H1 (cell line): ENCODE measurements around the gene GCK. TPM values are rescaled to one million over a fixed set of nuclear protein-coding genes. Genes with fewer than 3 reads are reported as not detected.

Source experiments
- CTCF ChIA-PET: fragments of 300-600 bp; sonication (Branson Sonifier 250); formaldehyde crosslinking; loops from one replicate; lab custom pipeline; 2021; ENCODE audit not compliant: partially characterized antibody; lab: Charles Lee
- POLR2A ChIA-PET: fragments of 300-600 bp; sonication (Branson Sonifier 250); formaldehyde crosslinking; loops from one replicate; lab custom pipeline; 2021; ENCODE audit warnings: inconsistent platforms; ENCODE audit not compliant: partially characterized antibody; lab: Charles Lee
- DNase-seq, 2 experiments: peaks; one replicate each; pipeline versions ENCODE4 v3.0.0 to v3.0.0-alpha.2; 2010 to 2022; ENCODE audit warnings: low spot score in 2 of 2, low read depth in 1 of 2, mixed read lengths in 1 of 2
- FAIRE-seq: peaks from 2 replicates; lab custom pipeline; 2011; peaks lifted over from hg19 to GRCh38; lab: Jason Lieb, UNC
- H2AFZ ChIP-seq: 2 replicates; pipeline ENCODE4 v1.8.1; 2012; ENCODE audit warnings: low read length, inconsistent platforms
- H2AK5ac ChIP-seq: 2 replicates; pipeline ENCODE4 v1.6.1; 2013; ENCODE audit warnings: low read depth, low read length
- H2BK120ac ChIP-seq: replicated peaks from 2 replicates; pipeline ENCODE3; 2013; ENCODE audit warnings: low read depth, low read length, inconsistent platforms
- H2BK12ac ChIP-seq: 2 replicates; pipeline ENCODE4 v1.6.1; 2013; ENCODE audit warnings: low read depth, low read length
- H2BK15ac ChIP-seq: 2 replicates; pipeline ENCODE4 v1.6.1; 2013; ENCODE audit warnings: low read length
- H2BK20ac ChIP-seq: 2 replicates; pipeline ENCODE4 v1.6.1; 2013; ENCODE audit warnings: low read length
- H2BK5ac ChIP-seq: 2 replicates; pipeline ENCODE4 v1.6.1; 2013; ENCODE audit warnings: low read depth, low read length
- H3K14ac ChIP-seq: 2 replicates; pipeline ENCODE4 v1.6.1; 2013; ENCODE audit warnings: inconsistent platforms; ENCODE audit not compliant: insufficient read length
- H3K18ac ChIP-seq: 2 replicates; pipeline ENCODE4 v1.6.1; 2013; ENCODE audit warnings: low read length; ENCODE audit errors: extremely low read depth
- H3K23ac ChIP-seq: 2 replicates; pipeline ENCODE4 v1.6.1; 2013; ENCODE audit warnings: inconsistent platforms; ENCODE audit not compliant: insufficient read length
- H3K23me2 ChIP-seq: 2 replicates; pipeline ENCODE4 v1.6.1; 2013; ENCODE audit warnings: low read depth, low read length
- H3K27ac ChIP-seq: 2 replicates; pipeline ENCODE4 v1.6.1; 2011; ENCODE audit warnings: low read depth, low read length, inconsistent platforms
- H3K27me3 ChIP-seq, 4 experiments: replicated peaks in 1 of 4; 1 replicate in 1 of 4; 2 replicates in 3 of 4; pipeline versions ENCODE4 v1.6.1 to v1.8.1; 2011 to 2013; ENCODE audit warnings: low read length in 3 of 4, mild to moderate bottlenecking in 3 of 4, inconsistent platforms in 2 of 4, mixed read lengths in 2 of 4, moderate library complexity in 1 of 4; ENCODE audit not compliant: control insufficient read depth in 3 of 4, insufficient read depth in 3 of 4; ENCODE audit errors: extremely low read depth in 1 of 4
- H3K36me3 ChIP-seq, 4 experiments: 2 replicates each; pipeline versions ENCODE4 v1.6.1 to v1.8.1; 2011 to 2013; ENCODE audit warnings: mild to moderate bottlenecking in 4 of 4, low read length in 3 of 4, moderate library complexity in 2 of 4, control low read depth in 1 of 4, inconsistent platforms in 1 of 4; ENCODE audit not compliant: insufficient read depth in 4 of 4, control insufficient read depth in 2 of 4
- H3K4ac ChIP-seq: replicated peaks from 2 replicates; pipeline ENCODE3; 2013; ENCODE audit warnings: low read length, low read depth, mixed read lengths, inconsistent platforms; ENCODE audit not compliant: insufficient read length
- H3K4me1 ChIP-seq, 4 experiments: replicated peaks in 1 of 4; 1 replicate in 1 of 4; 2 replicates in 3 of 4; pipeline versions ENCODE4 v1.6.1 to v1.8.1; 2011 to 2013; ENCODE audit warnings: low read length in 3 of 4, inconsistent platforms in 2 of 4, mixed read lengths in 1 of 4; ENCODE audit not compliant: insufficient read depth in 4 of 4, control insufficient read depth in 3 of 4
- H3K4me2 ChIP-seq, 2 experiments: 2 replicates each; pipeline versions ENCODE4 v1.6.1 to v1.8.1; 2011 to 2013; ENCODE audit warnings: low read depth in 2 of 2, low read length in 2 of 2, control low read depth in 1 of 2, inconsistent platforms in 1 of 2, mild to moderate bottlenecking in 1 of 2; ENCODE audit not compliant: insufficient read depth in 1 of 2
- H3K4me3 ChIP-seq, 4 experiments: fragments of 200-600, 300-600 bp in 1 of 4; sonication (generic), shearing (Covaris generic), sonication (Bioruptor Twin) in 1 of 4; 2 replicates each; pipeline versions ENCODE4 v1.5.1 to v1.8.1; 2011 to 2016; ENCODE audit warnings: low read length in 4 of 4, low read depth in 3 of 4, control low read depth in 2 of 4, inconsistent platforms in 2 of 4, mild to moderate bottlenecking in 2 of 4, mixed read lengths in 1 of 4, moderate library complexity in 1 of 4; ENCODE audit not compliant: insufficient read depth in 2 of 4; ENCODE audit errors: extremely low read depth in 1 of 4
- H3K56ac ChIP-seq: replicated peaks from 2 replicates; pipeline ENCODE3; 2013; ENCODE audit warnings: low read depth, mild to moderate bottlenecking, mixed read lengths, low read length, inconsistent platforms; ENCODE audit not compliant: insufficient read length
- H3K79me1 ChIP-seq: 2 replicates; pipeline ENCODE4 v1.6.1; 2013; ENCODE audit warnings: low read depth, low read length, control low read depth
- H3K79me2 ChIP-seq, 2 experiments: 2 replicates each; pipeline versions ENCODE4 v1.6.1 to v1.8.1; 2012 to 2013; ENCODE audit warnings: low read length in 2 of 2, mild to moderate bottlenecking in 2 of 2, inconsistent platforms in 1 of 2; ENCODE audit not compliant: insufficient read depth in 2 of 2, control insufficient read depth in 1 of 2
- H3K9ac ChIP-seq, 4 experiments: replicated peaks in 1 of 4; 1 replicate in 1 of 4; 2 replicates in 3 of 4; pipeline versions ENCODE4 v1.6.1 to v1.8.1; 2011 to 2013; ENCODE audit warnings: low read depth in 3 of 4, low read length in 3 of 4, control low read depth in 2 of 4, mild to moderate bottlenecking in 2 of 4, moderate library complexity in 2 of 4, inconsistent platforms in 1 of 4; ENCODE audit errors: extremely low read depth in 1 of 4
- H3K9me3 ChIP-seq, 2 experiments: 2 replicates each; pipeline versions ENCODE4 v1.6.1 to v1.8.1; 2012 to 2013; ENCODE audit warnings: mild to moderate bottlenecking in 2 of 2, moderate library complexity in 2 of 2, control low read depth in 1 of 2, inconsistent platforms in 1 of 2, low read depth in 1 of 2, low read length in 1 of 2, mixed read lengths in 1 of 2; ENCODE audit not compliant: insufficient read depth in 2 of 2
- H4K20me1 ChIP-seq, 2 experiments: replicated peaks in 1 of 2; 2 replicates each; pipeline versions ENCODE3 to v1.8.1; 2011 to 2013; ENCODE audit warnings: inconsistent platforms in 2 of 2, low read length in 2 of 2, mild to moderate bottlenecking in 1 of 2; ENCODE audit not compliant: insufficient read depth in 2 of 2, control insufficient read depth in 1 of 2
- H4K5ac ChIP-seq: 2 replicates; pipeline ENCODE4 v1.6.1; 2013; ENCODE audit warnings: low read length, low read depth, mixed read lengths, inconsistent platforms; ENCODE audit not compliant: insufficient read length
- H4K8ac ChIP-seq: 2 replicates; pipeline ENCODE4 v1.8.0; 2013; ENCODE audit warnings: mild to moderate bottlenecking, moderate library complexity, low read length, inconsistent platforms; ENCODE audit not compliant: insufficient read depth; ENCODE audit errors: extremely low read depth
- H4K91ac ChIP-seq: replicated peaks from 2 replicates; pipeline ENCODE3; 2013; ENCODE audit warnings: low read length, mixed read lengths, inconsistent platforms; ENCODE audit not compliant: insufficient read length
- WGBS, 2 experiments: shearing (Covaris generic) in 1 of 2; methylation state at CpG; one replicate each; pipeline versions ENCODE4 v1.1.6 to v1.1.7; 2013 to 2015; ENCODE audit warnings: low lambda C conversion rate in 2 of 2, mixed read lengths in 2 of 2, inconsistent platforms in 1 of 2, low coverage in 1 of 2, missing lambda C conversion rate in 1 of 2; ENCODE audit not compliant: insufficient replicate concordance in 2 of 2, insufficient coverage in 1 of 2, insufficient read length in 1 of 2; ENCODE audit errors: extremely low coverage in 1 of 2, missing lambda C conversion rate in 1 of 2; 5-methylcytosine and 5-hydroxymethylcytosine counted together
- polyA plus RNA-seq, 7 experiments: library from polyadenylated mRNA; depleted of rRNA in 3 of 7; stranded (reverse) in 5 of 7; unstranded in 2 of 7; fragments of >200 nt in 5 of 7; fragments of 200-250 nt in 2 of 7; gene quantifications; 1 replicate in 5 of 7; 2 replicates in 1 of 7; 4 replicates in 1 of 7; pipeline versions ENCODE4 v1.2.1 to v1.2.3, GENCODE V29; 2011 to 2013; ENCODE audit warnings: missing spikeins in 2 of 7, mixed read lengths in 2 of 7
- total RNA-seq: library from RNA; stranded (reverse); fragmentation: NEBNext Ultra II Directional; extraction: Animal tissue kit (Norgen Biotek cat#: 25700); gene quantifications from 2 replicates; pipeline ENCODE4 v1.2.1, GENCODE V29; 2021
- TF ChIP-seq, protein P1 (sequence below): IDR thresholded peaks from 2 replicates; pipeline ENCODE4 v1.6.1; 2012; ENCODE audit warnings: inconsistent platforms

Gene GCK
- total and polyA plus RNA-seq, 2 of the 8 experiments (the other 6 are each of a cell fraction or from before 2014, with no cell fraction given): 2.4 to 4.9 TPM

DNA sequence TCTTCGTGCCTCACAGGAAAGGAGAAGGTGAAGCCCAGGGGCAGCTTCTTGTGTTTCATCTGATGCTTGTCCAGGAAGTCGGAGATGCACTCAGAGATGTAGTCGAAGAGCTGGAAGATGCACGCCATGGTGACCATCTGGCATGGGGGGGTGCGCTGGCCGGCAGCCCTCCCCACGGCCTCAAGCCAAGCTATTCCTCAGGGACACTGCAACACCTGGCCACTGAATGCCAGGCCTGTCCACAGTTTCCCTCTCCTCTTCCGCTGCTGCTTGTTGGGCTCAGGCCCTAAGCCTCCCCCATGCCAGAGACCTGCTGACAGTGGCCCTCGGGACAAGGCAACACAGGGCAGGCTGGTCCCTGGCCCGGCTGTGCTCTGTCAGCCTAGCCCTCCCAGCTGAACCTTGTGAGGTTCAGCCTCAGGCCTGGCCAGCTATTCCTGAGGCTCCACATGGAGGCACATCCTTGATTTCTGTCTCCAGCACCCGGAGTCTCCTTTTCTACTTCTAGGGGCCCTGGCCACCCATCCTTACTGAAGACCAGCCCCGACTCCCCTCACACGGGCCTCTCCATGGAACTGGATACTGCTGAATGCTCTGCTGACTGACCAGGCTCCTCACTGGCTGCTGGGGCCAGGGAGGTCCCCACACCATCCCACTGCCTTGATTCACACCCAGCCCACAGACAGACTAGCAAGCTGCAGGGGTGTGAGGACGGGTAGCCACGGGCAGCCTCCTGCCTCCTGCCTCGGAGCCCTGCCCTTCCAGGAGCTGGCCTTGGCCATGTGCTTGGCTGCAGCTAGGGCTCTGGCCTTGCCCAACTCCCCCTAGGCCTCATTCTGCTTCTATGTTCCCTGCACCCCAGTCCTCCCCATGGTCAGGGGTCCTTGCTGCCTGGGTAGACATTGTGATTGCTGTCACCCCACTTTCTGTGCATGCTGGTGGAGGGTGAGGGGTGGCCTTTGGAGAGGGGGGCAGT is 38.0 kb downstream of the GCK start:
- 95% methylated on average over 16 of the region's 16 CpGs; no CpG with 5 or more reads in 1 of the 2 experiments for WGBS, 2 experiments
- no peak overlapping the region for H3K23ac ChIP-seq
- H4K20me1 ChIP-seq: no peaks in the 10 kb centered on the region
- no peak overlapping the region for H3K4ac ChIP-seq
- no peak overlapping the region for H2AFZ ChIP-seq
- H4K5ac ChIP-seq: no peak overlapping the region
- H3K9ac ChIP-seq: no peak overlapping the region
- no peak for DNase-seq
- no peak overlapping the region for H2BK15ac ChIP-seq
- no peak overlapping the region; the same call in 1 of the 2 replicates for H4K8ac ChIP-seq
- H2BK120ac ChIP-seq: no peak overlapping the region
- H3K9me3 ChIP-seq: no peaks in the 10 kb centered on the region
- no peak overlapping the region for H3K27ac ChIP-seq
- no peak for FAIRE-seq
- no peak overlapping the region for H3K18ac ChIP-seq
- H3K36me3 ChIP-seq: no peaks in the 10 kb centered on the region
- no peak overlapping the region for H4K91ac ChIP-seq
- CTCF ChIA-PET: interaction anchor here (1.0 to 6.1 kb wide), 6 partner anchors 20 to 79 kb away, joined by 3 to 46 read pairs (median 4); no protein-coding TSS in a partner anchor
- H3K27me3 ChIP-seq: peaks cover 0 to 5% (median 2%) of the 10 kb centered on the region in 4 experiments; a peak in 3 of 7 replicates
- TF ChIP-seq, protein P1, sequence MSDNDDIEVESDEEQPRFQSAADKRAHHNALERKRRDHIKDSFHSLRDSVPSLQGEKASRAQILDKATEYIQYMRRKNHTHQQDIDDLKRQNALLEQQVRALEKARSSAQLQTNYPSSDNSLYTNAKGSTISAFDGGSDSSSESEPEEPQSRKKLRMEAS: no peak
- no peak overlapping the region for H2BK5ac ChIP-seq
- H2BK12ac ChIP-seq: no peak overlapping the region
- H3K14ac ChIP-seq: no peak overlapping the region
- H2BK20ac ChIP-seq: no peak overlapping the region
- no peak overlapping the region for H2AK5ac ChIP-seq
- no peak overlapping the region for H3K56ac ChIP-seq
- peaks cover 1% of the 10 kb centered on the region; the same call in 1 of the 2 replicates for H3K23me2 ChIP-seq
- no peaks in the 10 kb centered on the region for H3K79me2 ChIP-seq
- no peaks in the 10 kb centered on the region for H3K79me1 ChIP-seq
- POLR2A ChIA-PET: interaction anchor here (0.9 to 1.8 kb wide), 3 partner anchors 11 to 50 kb away, joined by 3 to 5 read pairs (median 3); partner anchors contain the start of gene POLD2
- no peak overlapping the region for H3K4me2 ChIP-seq
- peaks cover 0 to 9% (median 5%) of the 10 kb centered on the region in 4 experiments; a peak in 4 of 7 replicates for H3K4me1 ChIP-seq
- no peak overlapping the region for H3K4me3 ChIP-seq
